ENCODE data around the gene MEIS1.
A peak's percentile ranks its signal among the peaks of the same experiment; 100 is the strongest.

The MEIS1 gene

DNA sequence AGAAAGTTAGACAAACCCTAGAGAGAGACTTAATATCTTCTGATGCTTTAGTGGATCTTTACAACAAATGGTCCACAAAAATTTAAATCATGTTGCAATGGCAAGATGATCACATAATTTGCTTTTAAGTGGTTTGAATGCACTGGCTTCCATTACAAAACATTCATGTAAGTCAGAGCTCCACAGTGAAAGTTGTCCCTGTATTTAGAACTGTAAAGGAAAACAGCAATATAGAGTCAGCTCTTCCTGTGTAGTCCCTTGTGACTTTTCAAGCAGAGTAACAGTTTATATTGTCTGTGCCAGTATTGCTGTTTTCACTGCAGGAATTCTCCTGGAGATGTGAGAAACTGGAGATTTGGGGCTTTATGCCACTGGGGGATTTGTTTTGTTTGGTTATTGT is 77.7 kb downstream of the MEIS1 start:
- no peak for DNase-seq

DNA sequence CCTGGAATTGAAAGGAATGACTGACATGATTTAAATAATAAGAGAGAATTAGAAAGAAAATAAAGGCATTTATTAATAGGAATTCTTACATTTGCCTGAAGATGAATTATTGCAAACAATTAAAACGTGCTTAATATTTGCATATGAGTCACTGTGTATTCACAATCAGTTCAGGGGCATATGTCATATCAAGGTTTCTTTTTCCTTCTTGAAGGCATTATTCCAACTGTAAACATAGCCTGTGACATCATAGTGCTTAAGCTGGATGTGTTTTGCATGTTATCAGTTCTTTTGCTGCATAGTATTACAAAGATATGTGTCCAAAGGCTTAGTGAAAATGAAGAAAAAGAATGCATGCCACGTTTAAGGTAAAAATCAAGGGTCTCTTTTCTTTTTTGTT is 80.8 kb downstream of the MEIS1 start:
- no peak for DNase-seq

DNA sequence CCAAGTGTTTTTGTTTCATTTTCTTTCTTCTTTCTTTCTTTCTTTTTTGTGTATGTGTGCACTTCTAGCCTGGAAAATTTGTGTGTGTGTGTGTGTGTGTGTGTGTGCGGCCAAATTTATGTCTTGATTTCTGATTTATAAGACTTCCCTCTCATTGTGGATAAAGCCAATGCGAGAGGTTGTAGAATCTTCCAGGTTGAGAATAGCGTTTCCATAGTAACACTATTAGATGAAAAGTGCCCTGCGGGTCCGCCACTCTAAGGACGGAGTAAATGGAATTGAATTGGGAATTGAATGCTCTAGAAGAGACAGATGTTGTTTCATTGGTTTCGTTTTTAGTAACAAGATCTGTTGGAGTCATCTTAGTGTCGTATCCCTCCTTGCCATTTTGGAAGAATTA is 81.6 kb downstream of the MEIS1 start:
- no peak for DNase-seq

DNA sequence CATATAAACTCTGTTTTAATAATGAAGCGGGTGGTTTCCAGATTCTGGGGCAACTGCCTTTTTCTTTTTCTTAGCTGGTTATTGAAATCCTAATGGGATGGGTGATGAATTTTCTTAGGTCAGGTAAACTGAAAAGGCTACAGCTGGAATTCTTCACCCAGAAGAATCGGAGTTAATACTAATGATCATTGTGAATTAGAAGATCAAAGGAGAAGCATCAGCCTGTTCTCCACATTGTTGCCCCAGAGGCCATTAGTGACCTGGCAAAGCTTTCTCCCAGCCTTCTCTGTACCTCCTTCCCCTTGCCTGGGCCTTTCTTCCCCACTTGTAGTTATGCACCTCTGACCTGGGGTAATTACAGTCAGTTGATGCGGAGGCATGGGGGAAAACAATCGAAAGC is 82.8 kb downstream of the MEIS1 start:
- DNase-seq: no peak

DNA sequence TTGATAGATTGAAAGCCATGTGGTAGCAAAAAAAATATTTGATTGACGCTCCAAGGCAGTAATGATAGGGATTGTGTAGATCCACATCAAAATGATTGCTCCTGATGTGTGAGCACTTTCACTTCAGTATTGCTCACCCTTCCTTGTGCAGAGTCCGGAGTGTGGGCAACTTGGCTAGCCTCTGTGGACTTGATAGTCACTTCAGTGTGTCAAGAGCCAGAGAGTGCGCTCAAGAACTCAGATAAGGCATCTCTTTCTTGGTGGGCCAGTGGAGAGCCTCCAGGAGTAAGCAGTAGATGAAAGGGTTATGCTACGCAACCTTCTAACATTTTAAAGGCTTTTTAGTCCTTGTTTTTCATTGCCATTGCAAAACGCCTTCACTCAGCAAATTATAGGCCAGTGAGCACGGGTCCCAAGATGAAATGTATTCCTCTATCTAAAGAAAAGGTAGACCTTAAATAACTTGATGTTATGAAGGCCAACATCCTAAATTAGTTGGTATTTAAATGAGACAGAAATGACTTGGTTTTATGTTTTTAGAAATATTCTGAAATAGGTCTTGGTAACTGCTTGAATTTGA is 84.4 kb downstream of the MEIS1 start:
- no peak for DNase-seq

DNA sequence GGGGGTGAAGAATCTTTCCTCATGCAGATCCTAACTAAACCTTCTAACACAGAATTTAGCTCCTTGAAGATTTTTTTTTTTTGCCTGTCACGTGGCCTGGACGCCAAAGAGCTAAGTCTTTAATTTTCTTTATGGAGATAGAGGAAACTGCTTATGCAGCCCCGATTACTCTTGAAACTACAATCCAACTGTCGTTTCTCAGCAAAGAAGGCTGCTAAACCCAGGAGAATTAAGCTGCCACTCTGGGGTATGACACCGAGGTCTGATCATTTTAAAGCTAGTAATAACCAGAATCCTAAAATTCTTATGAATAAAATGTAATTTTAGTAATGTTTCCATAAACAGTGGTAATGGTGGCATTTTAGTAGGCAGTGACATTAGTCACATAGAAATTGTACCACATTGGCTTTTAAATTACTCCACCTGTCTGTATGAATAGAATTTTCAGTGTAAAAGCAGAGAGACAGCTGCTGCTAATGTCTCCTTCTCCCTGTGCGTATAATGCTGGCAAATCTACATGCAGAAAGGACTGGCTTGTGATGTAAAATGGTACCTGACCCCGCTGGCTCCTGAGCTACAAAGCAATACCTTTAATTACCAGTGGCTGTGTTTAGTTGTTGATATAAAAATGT is 86.5 kb downstream of the MEIS1 start:
- DNase-seq: no peak

DNA sequence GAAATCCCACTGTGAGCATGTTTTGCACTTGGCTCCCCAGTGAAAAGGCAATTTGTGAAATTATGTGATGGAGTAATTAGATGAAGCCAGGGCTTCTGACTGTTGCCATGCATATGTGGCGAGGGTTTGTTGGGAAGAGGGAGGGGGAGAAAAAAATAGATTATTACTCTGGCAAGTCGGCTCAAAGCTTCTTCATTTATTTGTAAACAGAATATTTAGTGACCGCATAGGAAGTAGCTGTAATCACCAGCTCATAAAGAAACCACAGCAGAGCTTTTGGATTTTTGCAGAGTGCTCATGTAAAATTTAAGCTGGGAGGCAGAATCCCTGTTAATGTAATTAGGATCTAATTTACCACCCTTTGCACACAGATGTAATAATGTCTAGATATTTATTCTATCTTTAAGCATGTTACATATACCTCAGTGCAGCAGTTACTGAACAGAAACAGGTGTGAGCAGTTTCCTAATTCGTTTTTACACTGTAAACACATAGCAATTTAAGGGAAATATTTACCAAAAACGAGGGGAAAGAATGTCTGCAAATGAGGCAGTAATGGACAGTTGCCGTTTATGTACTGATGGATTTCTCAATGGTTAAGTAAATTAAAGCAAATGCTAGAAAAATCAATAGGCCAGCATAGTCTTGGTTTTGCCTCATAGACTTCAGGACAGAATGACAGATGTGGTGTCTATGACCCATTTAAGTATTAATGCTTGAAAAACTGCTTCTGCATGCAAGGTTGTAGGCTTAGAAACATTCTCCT is 87.9 kb downstream of the MEIS1 start:
- no peak for DNase-seq

DNA sequence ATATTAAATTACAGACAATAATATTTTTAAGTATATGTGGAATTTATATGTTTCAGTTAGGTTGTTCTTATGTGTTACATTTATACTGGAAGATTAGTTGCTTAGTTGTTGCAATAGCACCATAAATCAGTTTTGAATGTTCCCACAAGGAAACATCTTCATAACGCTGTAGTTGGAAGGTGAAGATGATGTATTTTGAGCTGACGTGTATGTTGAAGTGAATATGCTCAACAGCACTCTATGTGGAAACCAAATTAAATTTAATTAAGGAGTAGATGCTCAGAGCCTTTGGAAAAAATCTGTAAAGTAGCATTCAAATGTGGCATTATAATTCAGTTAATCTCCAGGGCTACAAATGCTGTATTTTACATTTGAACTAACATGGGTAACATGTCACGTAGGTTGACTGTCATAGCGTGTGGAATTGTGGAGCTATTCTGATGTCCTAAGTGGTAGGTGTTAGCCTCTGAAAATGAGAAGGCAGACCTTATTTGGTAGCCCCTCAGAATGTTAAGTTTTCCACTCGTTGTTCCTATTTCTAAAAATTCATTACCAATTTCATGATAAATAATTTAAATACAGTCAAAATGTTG is 88.5 kb downstream of the MEIS1 start:
- DNase-seq: no peak

DNA sequence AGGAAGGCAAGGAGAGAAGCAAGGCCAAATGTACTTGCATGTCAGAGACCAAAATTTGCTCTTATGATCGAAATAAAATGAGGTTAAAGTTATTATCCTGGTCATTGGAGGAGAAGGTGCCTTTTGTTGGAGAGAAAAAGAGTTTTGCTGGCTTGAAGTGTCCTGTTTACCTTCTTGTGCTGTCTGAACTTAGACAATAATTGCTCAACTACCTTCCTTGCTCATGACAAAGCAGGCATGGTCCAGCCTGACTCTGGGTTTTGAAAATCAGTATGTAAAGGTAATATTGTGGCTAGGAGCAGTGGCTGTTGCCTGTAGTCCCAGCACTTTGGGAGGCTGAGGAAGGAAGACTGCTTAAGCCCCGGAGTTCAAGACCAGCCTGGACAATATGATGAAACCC is 89.1 kb downstream of the MEIS1 start:
- DNase-seq: no peak

DNA sequence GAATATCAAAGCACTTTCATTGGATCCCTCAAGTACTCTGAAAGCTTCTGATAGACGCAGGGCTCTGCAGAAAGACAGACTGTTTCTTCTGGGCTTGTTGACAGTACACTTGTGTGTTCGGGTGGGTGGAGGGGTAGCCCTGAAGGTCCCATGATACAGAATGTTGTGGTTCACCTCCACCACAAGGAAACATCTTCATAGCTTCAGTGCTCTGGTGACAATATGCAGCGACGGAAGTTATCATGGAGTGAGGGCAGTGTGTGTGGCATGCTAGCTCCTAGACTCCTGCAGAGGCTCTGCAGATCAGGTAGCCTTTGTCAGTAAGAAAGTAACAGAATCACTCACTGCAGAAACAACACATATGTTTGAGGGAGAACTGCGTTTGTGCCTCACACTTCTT is 90.7 kb downstream of the MEIS1 start:
- DNase-seq: no peak

DNA sequence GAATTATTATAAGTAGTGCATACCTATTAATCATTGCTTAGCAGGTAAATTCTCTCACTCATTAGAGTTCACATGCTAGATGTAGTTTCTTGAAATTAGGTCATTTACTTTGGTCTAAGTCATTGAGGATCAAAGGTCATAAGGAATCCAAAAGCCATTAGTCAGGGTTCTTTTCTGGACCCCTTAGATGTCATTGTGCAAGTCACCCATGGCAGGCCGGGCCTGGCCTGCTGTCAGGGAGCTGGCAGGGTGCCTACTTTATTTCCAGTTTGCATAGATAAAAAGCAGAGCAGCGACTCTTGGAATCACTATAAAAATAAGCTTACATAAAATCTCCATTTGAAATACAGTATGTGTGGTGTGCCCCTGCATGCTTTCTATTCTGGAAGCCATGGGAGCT is 91.3 kb downstream of the MEIS1 start:
- no peak for DNase-seq

DNA sequence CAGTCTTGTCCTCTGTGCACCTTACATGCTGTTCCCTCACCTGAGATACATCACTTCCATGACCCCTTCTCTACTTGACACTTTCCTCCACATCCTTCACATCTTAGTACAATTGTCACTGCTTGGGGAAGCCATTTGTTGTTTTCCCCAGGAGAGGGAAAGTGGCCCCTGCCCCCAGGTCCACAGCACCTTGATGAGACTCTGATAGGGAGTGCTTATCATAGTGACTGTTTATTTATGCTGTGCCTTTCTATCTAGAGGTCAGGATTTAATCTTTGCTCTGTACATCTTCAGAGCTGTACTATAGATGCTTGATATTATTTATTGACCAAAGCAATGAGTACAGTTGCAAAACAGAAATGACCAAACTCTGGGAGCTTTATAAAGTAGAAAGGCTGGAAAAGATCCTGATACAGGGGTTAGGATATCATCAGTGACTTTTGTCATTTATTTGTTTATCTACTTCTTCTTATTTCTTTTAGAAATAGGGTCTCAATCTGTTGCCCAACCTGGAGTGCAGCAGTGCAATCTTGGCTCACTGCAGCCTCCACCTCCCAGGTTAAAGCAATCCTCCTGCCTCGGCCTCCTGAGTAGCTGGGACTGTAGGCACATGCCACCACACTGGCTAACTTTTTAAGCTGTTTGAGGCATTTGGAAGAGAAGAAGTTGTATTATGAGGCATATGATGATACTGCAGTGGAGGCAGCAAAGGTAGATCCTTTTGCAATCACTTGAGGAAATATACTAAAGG is 94.2 kb downstream of the MEIS1 start:
- no peak for DNase-seq

DNA sequence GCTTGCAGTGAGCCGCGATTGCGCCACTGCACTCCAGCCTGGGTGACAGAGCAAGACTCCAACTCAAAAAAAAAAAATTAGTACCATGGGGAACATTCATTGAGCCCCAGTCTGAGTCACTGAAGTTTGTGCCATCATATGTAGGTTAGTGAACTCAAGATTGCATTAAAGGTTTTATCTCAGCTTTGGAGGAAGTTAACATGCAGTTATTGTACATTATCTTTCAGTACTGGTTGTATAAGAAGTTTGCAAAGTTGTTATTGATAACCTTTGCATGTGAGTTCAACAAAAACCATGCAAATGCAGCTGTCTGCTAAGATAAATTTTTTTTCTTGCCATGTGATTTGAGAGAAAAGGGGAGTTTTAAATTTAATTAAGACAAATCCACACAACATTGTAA is 95.7 kb downstream of the MEIS1 start:
- no peak for DNase-seq

DNA sequence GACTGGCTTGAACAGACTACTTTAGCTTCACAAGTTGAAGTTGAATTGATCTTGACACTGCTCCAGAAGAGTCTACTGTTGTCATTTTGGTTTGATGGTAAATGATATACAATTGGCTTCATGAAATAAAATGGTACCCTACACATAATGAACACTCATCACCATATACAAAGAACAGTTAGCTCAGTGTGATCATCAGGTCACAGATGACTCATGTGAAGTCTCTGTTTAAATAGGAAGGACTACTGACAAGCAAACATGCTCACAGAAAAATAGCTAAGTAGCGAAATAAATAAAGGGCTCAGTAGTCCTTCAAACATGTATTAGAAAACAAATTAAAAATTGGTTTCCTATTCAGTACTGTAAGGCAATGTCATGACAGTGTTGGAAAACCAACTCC is 96.2 kb downstream of the MEIS1 start:
- DNase-seq: no peak

DNA sequence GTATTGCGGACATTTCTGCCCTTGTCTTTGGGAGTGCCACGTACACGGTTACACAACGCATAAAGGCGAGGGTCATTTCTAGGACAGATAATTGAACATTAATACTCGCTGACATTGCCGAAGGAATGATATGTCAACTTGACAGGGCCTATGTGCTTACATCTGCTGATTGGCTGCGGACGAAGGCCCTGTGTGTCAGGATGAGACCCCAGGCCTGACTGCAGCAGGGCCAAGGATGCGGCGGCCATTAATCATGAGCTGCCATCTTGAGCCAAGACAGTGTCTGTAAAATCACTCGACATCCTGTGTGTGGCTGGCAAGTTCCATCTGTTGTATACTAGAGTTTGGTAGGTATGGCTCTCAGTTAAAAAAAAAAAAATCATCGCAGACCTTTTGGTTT is 96.6 kb downstream of the MEIS1 start:
- DNase-seq: no peak

DNA sequence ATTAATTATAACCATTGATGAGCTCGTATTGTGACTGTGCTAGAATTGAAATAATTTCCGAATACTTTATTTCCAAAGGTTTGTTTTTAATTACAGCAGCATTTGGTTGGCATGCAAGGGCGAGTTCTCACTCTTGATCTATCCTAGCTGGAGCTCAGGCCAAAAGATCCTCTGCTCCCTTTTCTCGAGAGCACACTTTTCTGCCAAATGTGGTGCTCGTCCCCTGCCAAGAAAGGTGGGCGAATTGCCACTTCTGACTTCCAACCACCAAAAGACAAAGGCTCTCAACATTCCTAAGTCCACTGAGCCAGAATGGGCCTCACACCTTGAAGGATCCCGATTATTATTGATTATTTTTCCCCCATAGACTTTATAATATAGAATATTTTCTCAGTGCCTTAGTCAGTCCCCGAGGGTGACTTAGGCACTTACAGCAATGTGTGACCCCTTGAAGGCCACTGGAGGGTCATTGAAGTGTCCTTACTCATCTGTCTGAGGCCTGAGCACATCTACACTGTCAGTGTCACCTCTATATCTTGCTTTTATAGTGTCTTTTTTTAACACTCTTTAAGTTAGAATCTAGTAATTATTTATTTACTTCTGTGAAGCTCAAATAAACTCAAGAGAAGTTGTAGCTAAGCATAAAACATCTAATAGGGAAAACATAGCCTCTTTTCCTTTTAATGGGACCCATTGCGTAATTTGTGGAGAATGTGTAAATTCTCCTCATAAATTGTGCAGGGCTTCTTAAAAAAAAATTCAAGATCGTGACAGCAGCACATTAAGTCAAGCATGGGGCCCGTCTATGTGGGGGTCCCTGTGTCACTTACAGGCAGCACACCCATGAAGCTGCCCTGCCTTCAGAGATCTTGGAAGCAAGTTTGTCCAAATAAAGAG is 98.3 kb downstream of the MEIS1 start:
- DNase-seq: peak; percentile 34

DNA sequence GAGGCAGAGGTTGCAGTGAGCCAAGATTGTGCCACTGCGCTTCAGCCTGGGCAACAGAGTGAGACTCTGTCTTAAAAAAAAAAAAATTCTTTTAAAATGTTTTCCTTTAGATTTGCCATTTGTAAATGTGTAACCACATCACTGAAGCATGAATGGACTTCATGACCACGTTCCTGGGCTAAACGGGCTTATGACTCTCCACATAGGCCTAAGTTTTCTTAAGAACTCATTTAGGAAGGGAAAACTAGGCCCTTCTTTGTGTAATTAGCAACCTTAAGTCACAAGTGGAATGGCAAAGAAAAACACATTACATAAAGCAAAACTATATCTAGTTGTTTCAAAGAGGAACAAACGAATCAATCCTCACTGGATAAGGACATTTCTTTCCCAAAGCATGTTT is 99.5 kb downstream of the MEIS1 start:
- DNase-seq: no peak

DNA sequence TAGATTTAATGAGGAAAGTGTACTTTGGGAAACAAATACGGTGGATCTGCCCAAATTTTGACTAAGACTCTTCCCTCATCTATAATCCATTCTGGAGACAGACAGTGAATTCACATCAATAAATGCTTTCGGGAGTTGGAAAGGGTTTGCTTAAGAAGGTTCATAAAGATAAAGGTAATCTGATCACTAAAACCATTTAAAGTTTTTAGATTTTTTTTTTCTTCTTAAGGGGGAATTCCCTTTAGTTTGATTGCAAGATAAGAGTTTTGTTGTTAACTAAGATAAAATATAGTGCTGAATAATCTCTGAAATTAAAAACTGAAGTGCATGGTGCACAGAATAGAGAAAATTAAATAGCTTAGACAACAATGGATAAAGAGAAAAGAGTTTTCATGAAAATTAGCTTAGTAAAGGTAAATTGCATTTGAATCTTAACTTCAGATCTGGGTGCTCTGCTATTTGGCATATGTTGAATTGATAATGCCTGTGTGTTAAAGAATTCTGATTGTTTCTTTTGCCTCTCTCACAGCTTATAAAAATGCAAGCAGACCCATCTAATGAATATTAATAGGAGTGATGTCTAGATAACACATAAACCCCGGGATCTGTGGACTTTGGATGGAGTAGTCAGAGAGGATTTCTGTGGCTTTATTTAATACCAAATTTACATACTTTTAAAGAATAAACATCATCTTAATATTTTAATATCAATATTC is 100.8 kb downstream of the MEIS1 start:
- DNase-seq: no peak

DNA sequence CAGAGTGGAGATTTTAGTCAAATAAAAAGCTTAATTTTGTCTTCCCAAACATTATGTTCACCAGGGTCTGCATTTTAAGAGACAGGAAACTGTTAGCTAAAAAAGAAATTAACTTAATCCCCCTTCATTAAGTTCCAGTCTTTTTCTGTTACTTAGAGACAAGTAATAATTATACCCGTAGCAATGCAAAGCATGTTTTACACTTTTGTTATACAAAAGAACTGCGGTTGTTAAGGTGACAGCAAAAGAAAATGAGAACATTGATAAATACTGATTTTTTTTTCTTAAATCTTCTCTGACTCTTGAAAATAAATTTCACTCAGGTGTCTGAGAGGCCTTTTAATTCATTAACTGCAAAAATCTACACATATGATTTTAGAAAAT is 101.4 kb downstream of the MEIS1 start:
- no peak for DNase-seq

DNA sequence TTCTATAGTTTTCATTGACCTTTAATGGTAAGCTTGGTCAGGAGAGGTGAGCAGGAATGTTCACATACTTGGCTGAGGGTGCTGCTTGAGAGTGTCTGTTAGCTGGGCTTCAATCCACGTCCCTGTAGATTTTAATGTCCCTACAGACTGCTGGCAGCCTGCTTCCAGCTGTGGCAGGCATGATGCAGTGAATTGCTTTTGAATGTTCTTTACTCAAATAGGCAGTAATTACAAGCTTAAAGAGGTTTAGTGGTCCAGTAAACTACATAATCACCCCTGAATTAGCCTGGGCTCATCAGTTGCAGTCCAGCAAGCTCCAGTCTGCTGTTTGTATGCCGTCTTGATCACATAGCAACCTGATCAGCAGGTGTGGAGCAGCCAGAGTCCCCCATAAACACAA is 102.1 kb downstream of the MEIS1 start:
- DNase-seq: peak; percentile 99

DNA sequence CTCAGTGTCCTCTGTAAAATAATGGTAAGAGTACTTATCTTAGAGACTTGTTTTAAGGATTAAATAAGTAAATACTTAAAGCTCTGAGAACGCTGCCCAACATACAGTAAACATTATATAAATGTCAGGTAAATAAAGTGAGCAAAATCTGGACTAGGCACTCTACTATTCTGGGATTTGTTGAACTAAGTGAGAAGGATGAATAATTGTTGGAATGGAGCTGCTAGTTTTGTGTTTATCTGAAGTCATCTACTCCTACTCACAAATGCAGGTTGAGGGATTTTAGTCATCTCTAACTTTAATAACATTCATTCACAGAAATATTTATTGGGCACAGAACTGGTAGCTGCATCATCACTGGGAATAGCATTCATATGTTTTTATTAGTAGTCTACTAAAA is 103.4 kb downstream of the MEIS1 start:
- DNase-seq: no peak

DNA sequence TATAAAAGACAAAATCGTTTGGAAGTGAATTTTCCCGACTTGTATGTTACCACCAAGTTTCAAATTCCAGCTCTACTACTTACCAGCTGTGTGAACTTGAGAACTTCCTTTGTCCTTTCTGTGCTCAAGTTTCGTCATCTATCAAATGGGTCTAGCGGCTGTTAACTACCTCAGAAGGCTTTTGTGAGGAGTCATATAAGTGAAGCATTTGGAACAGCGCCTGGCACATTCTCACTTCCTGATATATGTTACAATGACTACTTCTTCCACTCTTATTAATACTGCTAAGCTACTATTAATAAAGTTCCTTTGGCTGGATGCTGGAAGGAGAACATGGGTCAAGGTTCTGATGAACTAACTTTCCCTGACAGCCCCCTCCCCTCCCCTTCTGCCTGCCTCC is 104.5 kb downstream of the MEIS1 start:
- DNase-seq: no peak

Measured in NCI-H1105 treated with DMSO at 0.1 percent for 48 hours (cell line).